GM18499 (cell line): ENCODE results near the gene LRP5.

Experiments
- ATAC-seq: cut with Tn5 transposase; IDR thresholded peaks from one replicate; pipeline ENCODE4 v1.9.1; 2021; ENCODE audit warnings: moderate number of reproducible peaks; ENCODE audit not compliant: insufficient read depth, unreplicated experiment

Gene LRP5

DNA sequence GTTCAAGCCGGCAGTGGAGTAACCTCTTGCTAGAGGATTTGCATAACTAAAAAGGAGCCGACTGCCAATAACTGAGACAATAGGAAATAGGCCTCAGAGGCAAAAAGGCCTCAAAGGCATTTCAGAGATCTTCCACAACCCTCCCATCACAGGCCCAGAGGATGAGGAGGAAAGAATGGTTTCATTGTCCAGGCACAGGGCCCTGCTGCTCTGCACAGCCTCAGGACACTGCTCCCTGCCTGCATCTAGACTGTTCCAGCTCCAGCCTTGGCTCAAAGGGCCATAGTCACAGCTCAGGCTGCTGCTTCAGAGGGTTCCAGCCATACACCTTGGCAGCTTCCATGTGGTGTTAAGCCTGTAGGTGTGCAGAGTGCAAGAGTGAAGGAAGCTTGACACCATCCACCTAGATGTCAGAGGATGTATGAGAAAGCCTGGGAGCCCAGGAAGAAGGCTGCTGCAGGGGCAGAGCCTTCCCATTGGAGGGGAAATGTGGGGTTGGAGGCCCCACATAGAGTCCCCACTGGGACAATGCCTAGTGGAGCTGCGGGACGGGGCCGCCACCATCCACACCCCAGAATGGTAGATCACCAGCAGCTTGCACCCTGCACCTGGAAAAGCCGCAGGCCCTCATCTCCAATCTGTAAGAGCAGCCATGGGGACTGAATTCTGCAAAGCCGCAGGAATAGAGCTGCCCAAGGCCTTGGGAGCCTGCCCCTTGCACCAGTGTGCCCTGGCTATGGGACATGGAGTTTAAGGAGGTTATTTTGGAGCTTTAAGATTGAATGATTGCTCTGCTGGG is 8.2 kb upstream of the LRP5 start:
- no peak for ATAC-seq

DNA sequence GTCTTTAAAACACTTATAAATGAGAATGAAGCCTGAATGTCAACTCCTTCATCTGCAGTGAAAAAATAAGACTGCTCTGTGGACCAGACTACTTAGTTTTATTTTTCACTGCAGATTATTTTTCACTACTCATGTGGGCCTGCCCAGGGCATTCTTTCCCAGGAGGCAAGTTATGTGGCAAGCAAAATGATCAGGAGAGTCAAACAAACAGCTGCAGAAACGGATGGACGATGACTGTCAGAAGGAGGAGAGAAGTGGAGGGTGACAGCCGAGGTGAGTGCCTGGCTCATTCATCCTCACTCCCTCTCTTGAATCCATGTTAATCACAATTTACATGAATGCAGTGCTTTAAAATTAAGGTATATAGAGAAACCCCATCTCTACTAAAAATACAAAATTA is 5.8 kb upstream of the LRP5 start:
- no peak for ATAC-seq

DNA sequence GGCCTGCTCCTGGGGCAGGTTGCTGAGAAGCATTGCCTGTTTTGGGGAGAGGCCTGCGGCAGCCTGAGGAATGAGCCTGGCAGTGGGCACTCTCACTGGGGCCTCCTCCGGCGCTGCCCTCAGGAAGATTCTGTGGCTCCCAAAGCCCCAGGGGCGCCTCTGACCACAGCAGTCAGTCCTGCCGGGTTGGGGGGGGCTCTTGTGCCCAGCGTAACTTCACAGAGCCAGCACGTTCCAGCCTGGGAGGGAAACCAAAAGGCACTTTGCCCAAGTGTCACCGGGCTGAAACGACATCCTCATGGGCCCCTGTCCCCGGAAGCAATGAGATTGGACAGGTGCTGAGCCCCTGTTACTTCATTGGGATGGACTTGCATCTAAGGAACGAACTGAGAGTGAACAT is 4.3 kb upstream of the LRP5 start:
- no peak for ATAC-seq

DNA sequence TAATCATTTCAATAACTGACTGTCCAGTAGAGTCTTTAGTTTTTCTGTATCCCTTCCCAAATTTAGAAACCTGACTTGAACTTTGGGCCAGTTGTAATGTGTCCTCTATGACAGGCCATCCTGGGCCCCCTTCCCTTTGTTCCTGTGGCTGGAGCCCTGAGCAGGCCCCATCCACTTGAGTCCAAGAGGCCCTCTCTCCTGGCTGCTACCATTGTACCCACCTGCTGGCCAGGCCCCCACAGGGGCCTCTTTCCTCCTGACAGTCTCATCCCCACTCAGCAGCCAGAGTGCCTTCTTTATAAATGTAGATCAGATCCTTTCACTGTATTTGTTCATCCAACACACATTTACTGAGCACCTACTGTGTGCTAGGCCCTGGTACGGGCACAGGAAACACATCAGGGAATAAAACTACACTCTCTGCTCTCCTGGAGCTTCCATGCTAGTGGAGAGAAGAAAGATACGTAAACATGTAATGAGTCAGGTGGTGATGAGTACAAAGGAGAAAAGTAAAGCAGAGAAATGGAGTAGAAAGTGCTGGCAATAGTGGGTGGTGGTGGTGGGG is 2.7 kb upstream of the LRP5 start:
- ATAC-seq = no peak

DNA sequence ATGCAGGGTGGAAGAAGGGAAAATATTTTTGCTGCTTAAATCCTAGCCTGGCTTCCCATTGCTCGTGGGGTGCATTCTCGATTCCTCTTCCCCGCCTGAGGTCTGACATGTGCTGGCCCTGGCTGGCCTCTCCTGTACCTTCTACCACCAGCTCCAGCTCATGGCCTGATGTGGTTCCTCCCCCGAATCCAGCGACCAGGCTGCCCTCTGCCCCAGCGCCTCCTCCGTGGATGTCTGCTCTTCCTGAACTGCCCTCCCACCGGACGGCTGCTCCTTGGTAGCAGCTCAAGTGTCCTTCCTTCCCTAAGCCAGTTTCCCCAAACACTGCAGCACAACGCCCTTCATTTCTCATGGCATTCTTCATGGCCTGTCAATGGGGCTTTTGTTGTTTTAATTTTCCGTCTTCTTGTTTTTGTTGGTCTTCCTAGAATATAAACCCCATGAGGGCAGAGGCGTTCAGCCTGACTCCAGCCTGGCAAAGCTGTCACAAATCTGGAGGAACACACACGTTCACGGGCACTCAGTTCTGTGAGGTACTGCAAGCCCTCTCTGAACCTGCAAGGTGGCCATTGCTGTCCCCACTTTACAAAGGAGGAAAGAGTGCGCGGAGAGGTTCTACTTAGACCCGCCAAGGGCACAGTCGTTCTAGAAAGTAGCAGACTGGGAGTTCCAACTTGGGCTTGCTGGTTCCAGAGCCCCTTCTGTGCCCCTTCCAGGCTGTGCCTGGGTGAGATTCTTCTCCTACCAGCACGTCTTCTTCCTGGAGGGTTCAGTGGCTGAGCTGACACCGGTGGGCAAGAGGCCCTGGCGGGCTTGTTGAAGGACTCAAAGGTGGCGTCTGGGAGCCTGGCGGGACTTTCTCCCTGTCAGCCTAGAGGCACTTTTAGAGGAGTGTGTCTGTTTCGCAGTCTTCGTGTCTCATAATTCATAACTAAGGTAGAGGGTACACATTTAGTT is 953 bp upstream of the LRP5 start:
- no peak for ATAC-seq

DNA sequence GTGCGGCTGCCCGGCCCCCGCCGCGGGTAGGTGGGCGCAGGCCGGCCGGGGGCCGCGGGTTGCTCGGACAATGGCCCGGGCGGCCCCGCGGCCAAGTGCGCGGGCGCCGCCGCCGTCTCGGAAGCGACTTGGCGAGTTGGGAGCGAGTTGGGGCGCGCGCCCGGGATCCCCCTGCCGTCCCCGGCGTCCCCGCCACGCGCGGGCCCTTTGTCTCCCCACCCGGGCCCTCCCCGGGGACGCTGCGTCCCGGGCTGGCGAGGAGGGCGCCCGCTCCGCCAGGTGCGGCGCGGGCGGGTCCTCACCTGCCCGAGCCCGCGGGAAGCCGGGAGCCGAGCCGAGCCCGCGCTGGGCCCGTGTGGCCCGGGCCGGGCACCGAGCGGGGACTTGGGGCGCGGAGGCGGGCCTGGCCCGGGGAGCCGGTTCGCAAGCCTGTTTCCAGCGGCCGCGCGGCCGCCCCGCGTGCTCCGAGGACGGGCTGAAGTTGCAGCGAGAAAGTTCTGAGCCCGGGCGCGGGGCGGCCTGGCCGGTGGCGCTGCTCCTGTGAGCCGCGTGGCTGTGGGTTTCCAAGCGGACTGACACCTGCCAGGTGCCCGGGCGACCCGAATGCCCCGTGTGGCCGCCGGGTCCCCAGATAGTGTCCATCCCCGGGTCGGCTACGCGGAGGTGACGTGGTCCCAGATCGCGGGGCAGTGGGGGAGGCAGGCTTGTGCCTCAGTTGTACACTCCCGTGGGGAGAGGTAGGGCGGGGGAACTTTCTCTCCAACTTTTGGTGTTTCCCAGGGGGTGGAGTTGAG is 586 bp downstream of the LRP5 start:
- no peak for ATAC-seq

DNA sequence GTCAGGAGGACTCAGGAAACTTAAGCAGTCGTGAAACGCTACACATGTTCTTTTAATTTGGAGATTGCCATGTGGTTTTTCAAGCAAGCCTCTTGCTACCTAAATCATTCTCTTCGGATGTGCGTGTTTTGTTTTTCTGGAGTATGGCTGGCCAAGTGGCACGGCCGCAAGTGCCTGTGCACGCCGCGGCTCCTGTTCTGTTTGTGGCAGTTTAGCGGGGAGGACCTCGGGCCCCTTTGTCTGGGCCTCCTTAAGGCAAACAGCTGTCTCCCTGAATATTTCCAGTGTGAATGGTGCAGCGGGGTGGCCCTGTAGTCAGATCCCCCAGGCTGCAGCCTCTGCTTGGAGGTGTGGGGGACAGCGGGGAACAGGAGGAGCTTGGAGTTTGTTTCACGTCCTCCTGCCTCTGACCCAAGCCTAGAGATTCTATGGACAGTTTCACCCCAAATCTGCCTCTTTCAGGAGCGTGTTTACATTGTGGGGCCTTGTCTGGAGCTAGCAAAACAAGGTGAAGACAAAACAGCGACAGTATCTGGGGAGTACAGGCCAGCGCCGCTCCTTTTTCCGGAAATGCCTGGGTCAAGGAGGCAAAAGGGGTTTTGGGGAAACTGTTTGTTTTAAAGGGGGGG is 1.3 kb downstream of the LRP5 start:
- ATAC-seq = no peak

DNA sequence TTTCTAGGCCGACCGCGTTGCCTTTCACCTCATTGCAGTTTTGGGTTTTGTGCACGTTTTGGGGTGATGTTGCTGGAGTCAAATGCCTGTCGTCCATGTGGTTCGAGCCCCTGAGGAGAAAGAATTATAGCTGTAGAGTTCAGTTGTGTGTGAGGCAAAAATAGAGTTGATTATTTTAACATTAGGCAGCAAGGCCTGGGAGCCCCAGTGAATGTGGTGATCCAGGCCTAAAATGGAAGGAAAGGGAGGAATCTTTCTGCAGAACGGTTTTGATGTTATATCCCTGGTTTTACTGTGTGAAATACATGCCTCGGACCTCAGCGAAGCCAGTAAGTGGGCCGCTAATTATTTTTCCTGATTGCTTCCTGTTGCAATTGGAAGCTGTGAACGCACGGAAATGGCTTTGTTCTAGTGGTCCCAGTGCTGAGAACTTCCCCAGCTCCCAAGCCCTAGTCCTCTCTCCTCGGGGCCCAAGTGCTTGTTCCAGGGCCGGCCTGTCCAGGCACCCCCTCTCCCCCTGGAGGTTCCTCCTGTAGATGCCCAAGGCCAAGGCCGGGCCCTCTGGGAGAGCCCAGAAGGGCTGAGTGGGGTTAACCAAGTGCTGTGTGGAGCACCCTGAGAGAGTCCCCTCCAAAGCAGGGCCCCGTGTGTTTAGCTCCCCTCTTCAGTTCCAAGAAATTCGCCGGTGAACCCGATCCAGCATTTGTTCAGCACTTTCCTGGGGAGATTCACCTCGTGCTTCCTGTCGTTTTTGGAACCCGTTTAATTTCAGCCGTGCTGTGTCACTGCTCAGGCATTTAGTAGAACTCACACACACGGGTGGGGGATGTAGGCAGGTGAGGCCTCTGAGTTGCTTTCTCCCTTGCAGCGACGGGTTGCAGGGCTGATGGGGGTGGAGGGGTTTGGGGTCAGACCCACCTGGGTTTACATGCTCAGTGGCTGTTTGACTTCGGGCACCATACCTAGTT is 2.1 kb downstream of the LRP5 start:
- ATAC-seq = no peak

DNA sequence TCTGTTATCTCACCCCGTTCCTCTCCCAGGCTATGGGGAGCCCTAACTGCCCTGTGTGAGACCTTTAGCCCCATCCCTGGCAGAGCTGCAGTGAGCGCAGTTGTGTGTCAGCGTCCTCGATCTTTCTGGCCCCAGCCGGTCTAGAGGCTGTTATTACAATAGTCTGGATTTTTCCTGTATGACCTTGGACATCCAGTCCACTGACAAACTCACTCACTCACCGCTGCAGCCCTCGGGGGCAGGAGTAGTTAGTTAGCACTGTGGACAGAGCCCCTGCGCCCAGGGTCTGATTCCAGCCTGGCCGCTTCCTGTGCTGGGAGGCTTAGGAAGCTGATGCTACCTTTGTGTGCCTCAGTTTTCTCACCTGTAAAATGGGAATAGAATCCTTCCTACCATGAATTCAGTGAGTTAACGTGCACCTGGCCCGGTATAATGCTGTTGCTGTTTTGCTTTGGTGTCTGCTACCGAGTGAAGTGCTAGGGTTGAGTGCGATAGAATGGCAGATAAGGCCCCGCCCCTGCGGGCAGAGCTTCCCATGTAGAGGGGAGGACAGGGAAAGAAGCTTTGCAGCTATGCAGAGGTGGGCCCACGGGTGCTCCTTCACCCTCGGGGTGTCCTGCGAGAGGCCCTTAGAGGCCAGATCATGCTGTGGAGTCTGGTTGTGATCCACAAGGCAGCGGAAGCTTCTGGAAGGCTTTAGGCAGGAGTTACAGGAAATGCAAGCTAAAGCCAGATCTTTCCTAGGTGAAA is 3.0 kb downstream of the LRP5 start:
- no peak for ATAC-seq

DNA sequence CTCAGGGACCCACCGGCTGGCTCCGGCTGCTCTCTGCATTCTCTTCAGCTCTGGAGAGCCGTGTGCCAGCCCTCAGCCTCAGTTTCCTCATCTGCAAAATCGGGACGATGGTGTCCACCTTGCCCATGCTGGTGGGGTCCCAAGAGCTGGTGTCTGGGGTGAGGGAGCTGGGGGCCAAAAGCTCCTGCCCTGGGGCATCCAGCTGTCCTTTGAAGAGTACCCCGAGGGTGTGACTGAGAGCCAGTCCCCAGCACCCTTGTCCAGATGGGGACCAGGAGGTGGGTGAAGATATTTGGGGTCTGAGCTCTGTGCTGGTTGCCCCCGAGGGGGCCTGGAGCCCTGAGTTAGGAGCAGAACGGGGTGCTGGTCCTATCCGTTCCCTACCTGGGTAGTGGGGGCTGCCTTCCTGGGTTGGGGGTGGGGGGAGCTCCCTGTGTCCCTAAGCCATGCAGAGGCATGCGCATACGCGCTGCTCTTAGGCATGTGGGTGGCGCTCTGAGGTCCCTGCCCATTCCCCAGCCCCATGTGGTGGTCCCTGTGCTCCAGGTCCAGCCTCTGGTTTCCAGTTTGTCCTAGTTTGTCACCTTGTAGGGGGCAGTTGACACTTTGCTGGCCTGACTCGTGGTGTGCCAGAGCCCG is 4.9 kb downstream of the LRP5 start:
- no peak for ATAC-seq

DNA sequence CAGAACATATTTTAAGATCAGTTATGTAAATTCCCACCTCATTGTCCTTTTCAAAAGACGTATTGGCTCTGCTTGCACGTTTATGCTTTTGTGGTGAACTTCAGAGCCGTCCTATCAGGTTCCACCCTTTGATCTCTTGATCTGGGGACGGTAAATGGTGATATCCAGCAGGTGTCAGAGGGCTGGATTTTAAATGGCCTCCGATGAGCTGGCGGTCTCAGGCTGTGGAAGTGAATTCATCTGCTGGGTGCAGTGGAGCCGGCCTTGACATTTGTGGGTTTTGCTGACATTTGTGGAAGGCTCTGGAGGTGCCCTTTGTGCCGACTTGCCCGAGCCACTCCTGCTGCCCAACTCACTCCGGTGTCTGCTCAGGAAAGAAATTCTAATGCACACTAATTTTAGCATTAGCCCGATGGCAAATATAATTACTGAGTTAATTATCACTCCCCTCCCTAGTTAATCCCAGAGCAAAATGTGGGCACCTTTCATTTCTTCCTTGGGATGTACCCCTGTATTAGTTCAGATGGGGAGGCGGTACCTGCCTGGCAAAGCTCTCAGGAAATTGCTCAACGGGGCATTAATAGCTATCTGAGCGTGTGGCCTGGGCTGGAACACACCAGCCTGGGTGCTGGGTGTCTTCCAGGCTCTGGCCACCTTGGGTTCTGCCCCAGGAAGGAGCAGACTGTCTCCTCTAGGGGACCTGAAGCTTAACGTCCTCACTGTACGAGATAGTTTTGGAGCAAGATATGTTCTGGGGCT is 9.1 kb downstream of the LRP5 start:
- ATAC-seq = no peak

DNA sequence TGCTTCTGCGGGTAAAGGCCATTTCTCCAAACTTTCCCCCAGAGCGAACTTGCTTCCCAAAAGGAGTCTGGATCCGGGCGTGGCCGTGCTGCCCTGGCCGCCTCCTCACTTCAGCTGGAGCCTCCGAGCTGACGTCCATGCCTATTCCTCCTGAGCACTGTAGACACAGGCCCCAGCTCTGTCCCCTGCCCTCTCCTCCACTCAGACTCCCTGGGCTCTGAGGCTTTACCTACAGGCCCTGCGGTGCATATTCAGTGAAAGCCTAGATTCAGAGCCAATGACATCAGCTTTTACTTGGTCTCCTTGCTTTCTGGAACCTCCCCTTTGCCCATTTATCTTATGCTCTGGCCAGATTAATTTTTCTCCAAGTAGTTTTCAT is 9.7 kb downstream of the LRP5 start:
- no peak for ATAC-seq

DNA sequence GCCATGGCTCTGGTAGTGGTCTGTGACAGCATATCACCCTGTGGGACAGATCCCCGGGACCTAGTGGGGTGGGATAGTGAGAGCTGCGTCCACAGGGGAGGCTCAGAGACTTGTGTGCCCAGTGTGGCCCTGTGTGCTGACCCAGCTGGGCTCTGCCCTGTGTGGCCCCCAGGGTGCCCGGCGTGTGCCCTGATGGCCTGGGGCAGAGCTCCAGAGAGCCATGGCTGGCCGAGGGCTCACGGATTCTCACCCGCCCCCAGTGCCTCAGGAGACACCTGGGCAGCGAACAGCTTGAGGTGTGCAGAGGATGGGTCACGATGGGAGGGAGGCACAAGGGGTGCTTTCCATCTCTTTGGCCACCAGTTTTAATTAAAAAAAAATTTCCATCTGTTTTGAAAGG is 11.8 kb downstream of the LRP5 start:
- ATAC-seq = no peak

DNA sequence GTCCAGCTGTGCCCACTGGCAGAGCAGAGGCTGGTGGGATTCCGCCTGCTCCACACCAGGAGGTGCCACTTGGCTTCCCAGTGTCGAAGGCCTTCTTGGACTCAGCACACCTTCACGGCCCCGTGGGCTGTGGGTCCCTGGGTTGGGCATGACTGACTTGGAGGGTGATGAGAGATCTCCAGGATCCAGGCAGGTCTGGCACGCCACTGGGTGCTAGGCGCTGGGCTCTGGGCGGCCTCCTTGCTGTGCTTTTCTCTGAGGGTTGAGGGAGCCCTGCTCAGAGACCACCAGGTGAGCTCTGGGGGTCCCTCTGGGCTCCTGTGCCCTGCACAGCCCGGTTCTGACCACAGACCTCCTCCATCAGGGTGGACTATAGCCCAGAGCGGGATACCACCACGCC is 12.3 kb downstream of the LRP5 start:
- no peak for ATAC-seq

DNA sequence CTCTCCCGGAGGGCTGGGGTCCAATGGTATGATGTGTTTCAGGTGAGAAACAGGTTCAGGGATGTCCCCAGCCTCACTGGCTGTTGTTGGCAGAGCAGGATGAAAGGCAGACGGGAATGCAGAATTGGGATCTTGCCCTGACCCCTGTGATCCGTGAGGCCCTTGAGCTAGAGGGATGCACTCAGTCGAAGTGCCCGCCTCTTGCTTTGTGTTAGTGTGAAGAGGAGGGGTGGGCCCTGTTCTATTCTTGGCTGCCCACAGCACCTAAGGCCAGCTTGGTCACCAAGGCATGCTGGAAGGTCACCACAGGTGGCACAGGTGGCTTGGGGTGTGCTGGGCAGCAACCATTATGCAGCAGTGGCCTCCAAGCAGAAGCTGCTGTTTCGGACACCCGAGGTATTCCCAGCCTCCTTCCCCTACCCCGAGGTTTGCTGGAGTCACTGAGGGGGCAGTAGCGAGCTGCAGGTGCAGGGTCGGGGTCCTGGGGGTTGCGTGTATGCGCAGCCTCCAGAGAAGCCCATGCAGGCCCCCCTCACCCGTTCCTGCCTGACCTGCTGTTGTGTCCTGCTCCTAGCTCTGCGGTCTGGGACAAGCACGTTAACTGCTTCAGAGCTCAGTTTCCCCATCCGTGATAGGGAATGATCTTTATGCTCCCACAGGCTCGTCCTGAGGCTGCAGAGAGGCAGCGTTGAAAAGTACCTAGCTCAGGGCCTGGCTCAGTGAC is 13.0 kb downstream of the LRP5 start:
- ATAC-seq = no peak

DNA sequence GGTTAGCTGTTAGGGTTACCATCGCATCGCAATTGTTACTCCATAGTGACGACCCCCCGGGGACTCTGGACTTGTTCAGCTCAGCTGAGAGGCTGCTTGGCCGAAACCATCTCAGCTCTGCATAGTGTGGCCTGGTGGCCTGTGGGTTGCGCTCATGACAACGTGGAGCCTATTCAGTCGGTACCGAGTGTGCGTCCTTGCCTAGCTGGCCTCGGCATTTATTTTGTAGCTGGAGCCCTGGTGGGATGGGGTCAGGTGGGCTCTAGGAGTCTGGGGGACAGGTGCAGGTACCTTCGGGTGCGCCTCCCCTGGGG is 13.5 kb downstream of the LRP5 start:
- ATAC-seq = no peak
